Measurements from ENCODE around the gene ITGAV.

ITGAV gene

DNA sequence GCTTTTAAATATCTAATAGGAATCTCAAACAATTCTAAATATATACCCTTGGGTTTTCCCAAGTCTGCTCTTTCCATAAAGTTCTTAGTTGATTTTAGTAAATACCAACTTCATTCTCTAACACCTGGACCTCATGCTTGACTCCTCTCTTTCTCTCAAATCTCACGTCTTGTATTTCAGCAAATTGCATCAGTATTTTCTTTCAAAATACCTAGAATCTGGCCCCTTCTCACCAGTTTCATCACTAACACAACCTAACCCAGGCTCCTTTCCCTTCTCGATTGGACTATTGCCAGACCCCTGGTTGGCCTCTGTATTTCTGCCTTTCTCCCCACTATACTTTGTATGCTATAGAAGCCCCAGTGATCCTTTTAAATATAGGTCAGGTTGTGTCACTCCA lies 81.0 kb downstream of the ITGAV start:
- DNase-seq (ENCODE audit: low spot score) = no peak

DNA sequence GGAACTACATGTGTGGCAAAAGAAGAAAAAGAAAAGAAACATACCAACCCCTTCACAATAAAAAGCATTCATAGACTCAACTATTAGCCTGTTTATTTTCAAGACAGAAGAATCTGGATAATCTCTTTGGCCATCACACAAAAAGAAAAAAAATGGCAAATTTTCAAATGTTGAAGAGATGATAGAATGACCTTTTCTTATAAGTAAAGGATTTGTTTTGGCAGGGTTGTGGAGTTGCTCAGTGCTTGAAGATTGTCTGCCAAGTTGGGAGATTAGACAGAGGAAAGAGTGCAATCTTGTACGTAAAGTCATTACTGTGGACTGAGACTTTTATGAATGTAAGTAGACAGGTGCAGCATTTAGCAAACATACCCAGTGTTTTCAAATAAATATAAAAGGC lies 85.5 kb downstream of the ITGAV start:
- DNase-seq (ENCODE audit: low spot score) = no peak

DNA sequence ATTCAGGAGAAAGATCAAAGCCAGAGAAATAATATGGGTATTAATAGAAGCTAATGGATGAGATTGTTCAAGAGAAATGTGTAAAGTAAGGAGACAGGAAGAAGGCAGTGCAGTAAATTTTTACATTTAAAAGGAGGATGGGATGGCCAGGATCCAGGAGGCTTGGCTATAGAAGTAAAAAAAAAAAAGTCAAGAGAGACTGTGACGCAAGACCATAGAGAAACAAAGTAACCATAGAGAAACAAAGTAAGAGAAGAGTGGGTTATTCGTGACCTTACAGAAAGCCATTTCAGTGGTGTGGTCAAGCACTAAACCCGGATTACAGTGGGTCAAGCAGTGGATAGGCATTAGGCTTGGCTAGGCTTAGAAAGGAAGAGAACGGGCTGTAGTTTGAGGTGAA lies 93.5 kb downstream of the ITGAV start:
- DNase-seq (ENCODE audit: low spot score) = no peak

DNA sequence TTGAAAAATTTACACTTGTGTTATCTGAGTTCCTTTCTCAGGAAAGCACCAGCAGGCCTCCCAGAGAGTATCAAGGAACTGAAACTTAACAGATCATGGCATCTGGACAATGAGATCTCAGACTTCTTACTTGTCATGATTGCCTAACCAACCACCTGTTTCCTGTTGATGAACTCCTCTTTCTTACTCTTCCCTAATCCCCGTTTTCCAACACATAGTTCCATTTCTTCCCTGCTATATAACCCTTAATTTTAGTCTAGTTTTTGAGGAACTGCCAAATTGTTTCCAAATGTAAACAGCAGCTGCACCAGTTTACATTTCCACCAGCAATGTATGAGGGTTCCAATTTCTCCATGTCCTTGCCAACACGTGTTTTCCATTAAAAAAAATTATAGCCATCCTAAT lies 98.0 kb downstream of the ITGAV start:
- peak; percentile 32 for DNase-seq (ENCODE audit: low spot score)

DNA sequence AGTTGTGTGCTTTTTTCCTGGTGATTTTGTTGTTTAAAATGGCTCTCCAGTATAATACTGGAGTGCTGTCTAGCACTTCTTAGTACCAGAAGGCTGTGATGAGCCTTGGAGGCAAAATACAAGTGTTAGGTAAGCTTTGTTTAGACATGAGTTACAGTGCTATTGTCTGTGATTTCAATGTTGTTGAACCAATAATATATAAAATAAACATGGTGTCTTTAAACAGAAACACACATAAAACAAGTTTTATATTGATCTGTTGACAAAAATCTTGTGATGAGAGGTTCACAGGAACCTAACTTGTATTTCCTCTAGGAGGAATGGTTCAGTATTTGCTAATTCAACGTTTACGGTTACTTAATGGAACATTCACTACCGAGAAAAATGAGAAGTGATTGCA lies 99.0 kb downstream of the ITGAV start:
- DNase-seq (ENCODE audit: low spot score) = no peak

DNA sequence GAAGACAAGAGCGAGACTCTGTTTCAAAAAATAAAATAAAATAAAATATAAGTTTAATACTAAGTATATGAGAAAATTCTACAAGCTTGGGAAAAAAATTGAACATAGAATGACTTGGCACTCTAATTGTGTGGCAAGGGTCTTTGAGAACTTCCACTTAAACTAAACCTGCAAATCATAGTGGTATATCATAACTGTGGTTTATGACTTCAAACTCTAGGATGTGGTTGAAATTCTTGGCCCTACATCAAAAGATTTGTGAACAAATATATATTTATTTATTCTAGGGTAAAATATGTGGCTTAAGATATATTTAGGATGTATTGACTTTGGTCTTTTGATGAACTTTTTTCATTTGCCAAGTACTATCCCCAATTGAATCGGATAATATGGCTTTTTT lies 100.9 kb downstream of the ITGAV start:
- no peak for DNase-seq (ENCODE audit: low spot score)

DNA sequence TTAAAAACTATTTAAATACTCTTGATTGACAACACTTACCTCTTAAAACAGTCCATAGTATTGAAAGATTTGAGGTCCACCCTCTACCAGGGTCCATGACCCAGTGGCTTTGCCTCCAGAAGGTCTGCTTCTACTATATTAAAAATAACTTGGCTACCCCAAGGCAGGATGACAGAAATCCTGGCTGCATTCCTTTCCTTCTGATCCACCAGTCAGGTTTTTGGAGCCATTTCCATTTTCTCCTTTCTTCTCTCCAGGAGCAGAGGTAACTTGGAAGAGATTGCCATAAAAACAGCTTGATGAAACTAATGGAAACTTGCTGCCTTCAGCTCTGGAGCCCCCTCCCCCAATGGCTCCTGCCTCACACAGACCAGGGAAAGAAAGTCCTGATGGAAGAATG lies 101.4 kb downstream of the ITGAV start:
- no peak for DNase-seq (ENCODE audit: low spot score)

DNA sequence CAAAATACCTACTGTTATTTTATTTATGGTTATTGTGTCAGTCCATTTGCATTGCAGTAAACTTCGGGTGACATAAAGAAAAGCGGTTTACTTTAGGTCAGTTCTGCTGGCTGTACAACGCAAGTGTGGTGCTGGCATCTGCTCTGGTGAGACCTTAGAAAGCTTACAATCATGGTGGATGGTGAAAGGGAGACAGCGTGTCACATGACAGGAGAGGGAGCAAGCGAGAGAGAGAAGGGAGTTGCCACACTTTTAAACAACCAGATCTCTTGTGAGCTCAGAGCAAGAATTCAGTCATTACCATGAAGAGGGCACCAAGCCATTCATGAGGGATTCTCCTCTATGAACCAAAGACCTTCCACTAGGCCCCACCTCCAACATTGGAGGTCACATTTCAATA lies 102.0 kb downstream of the ITGAV start:
- DNase-seq (ENCODE audit: low spot score) = no peak

DNA sequence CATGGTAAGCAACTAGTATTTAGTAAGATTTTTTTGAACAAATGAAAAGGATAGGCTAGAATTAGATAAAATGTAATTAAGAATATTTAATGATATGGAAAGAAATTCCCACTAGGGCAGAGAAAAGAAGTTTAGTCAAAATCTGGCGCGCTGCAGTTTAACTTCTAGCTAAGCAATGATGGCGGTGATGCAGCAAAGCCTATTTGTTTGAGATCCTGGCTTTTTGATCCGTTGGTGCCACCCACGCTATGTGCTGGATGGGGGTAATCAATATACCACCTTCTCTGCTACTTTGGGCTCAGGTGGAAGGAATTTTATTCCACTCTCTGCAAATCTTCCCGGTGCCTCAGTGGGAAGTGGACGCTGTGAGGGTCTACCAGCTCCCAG lies 103.6 kb downstream of the ITGAV start:
- DNase-seq (ENCODE audit: low spot score) = no peak

DNA sequence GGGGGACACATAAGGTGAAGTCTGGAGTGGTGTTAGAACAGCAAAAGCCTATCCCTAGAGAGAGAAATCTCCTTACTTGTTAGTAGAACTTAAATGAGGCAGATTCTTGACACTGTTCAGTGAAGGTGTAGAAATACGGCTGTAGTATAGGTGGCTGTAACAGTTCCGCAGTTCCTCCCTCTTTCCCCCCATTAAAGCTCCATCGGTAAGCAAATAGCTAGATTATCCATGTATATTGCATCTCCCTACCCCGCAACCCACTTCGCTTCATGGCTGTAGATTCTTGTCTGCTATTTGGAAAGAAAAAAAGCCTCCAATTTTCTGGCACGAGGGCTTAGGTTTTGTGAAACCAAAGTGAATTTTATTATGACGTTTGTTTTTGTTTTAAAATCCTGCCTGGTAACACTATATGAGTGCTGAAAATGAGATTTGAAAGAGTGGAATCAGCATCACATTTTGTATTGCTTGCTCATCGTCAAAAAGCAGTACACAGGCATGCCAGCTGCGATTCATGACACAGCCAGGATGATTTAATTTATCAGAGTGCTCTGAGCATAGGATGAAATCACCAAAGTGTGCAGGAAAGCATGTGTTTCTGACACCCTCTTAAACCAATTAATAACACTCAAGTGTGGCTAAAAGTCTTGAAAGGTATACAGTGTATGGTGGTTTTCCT lies 105.4 kb downstream of the ITGAV start:
- no peak for DNase-seq (ENCODE audit: low spot score)

DNA sequence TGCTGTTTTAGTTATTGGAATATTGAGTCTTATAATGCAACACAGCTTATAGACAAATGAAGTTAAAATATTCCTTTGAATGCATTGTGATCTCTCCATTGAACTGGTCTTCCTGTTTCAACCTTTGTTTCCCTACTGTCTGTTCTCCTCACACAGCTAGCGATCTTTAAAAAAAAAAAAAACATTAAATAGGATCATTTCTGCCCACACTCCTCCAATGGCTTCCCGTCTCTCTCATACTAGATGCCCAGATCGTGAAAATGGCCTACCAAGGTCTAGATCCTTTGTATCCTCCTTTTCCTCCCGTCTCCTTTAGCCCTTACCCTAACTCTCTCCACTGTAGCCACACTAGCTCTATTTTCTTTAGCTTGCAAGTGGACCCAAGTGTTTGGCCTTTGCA lies 106.4 kb downstream of the ITGAV start:
- DNase-seq (ENCODE audit: low spot score) = no peak

DNA sequence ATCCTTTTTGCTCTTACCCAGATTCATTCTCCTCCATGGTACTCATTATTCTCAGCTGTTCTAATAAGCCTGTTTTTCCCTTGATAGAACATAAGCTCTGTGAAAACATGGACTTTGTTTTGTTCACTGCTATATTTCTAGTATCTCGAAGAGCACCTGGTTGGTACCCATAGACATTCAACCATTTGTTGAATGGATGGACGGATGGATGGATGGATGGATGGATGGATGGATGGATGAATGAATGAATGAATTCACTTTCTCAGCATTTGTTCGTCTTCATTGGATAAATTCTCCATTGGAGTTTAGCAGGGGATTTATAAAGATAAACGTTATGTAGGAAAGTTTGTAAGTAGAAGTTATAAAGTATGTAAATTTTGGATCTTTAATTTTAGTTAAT lies 106.9 kb downstream of the ITGAV start:
- no peak for DNase-seq (ENCODE audit: low spot score)

DNA sequence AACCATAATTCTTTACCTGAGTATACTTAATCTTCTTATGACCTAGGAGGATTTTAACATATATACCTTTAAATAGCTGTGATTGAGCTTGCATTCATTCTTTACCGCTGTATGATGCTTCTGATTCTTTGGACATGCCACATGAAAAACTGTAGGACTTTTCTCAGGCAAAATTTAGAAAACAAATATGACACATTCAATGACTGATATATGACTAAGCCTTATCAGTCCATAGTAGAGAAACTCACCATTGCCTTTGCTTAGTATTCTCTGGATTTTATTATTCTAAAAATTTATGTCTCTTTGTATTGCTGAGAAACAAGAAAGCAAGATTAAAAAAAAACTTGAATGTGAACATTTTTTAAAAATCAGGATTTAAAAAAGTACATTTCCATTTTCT lies 107.7 kb downstream of the ITGAV start:
- no peak for DNase-seq (ENCODE audit: low spot score)

DNA sequence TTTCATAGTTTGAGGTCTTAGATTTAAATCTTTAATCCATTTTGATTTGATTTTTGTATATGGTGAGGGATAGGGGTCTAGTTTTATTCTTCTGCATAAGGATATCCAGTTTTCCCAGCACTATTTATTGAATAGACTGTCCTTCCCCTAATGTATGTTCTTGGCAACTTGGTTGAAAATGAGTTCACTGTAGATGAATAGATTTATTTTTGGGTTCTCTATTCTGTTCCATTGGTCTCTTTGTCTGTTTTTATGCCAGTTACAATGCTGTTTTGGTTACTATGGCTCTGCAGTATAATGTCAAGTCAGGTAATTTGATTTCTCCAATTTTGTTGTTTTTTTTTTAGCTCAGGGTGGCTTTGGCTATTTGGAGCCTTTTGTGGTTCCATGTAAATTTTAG lies 109.9 kb downstream of the ITGAV start:
- DNase-seq (ENCODE audit: low spot score) = no peak

DNA sequence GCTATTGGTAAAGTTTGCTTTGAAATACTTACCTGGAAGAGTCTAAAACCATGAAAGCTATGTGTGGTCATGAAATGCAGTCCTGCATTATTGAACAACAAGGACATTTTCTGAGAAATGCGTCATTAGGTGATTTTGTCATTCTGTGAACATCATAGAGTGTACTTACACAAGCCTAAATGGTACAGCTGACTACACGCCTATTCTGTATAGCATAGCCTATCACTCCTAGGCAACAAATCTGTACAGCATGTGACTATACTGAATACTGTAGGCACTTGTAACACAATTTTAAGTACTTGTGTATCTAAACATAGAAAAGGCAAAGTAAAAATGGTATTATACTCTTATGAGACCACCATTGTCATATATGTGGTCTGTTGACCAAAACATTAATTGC lies 112.2 kb downstream of the ITGAV start:
- DNase-seq (ENCODE audit: low spot score) = no peak

DNA sequence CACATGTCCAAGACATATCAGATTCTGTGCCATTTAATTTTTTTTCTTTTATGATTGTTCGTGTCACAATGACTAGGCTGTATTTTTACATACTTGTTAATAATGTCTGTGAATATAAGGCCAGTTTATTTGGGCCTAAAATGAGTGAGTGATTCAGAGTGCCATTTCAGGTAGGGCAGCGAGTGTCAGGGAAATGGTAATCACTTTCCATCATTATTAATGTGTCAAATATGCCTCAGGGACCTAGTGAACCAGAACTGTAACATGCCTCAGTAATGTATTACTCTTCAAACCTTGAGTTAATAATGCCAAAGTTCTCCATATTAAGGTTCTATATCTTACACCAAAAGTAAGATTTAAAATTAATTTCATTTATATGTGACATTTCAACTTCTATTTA lies 112.6 kb downstream of the ITGAV start:
- DNase-seq (ENCODE audit: low spot score) = no peak

DNA sequence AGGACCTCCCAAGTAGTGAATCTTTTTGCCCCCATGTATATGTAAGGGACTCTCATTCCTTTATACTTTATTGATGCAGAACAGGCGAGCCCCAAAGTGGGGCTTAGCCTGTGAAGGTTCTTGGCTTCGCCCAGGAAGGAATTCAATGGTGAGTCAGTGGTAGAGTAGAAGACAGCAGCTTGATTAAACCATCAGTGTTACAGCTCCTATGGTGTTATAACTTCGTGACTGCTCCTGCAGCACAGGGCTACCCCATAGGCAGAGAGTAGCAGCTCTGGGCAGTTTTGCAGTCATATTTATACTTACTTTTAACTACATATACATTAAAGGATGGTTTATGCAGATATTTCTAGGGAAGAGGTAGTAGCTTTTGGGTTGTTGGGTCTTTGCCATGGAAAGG lies 115.0 kb downstream of the ITGAV start:
- DNase-seq (ENCODE audit: low spot score) = no peak

DNA sequence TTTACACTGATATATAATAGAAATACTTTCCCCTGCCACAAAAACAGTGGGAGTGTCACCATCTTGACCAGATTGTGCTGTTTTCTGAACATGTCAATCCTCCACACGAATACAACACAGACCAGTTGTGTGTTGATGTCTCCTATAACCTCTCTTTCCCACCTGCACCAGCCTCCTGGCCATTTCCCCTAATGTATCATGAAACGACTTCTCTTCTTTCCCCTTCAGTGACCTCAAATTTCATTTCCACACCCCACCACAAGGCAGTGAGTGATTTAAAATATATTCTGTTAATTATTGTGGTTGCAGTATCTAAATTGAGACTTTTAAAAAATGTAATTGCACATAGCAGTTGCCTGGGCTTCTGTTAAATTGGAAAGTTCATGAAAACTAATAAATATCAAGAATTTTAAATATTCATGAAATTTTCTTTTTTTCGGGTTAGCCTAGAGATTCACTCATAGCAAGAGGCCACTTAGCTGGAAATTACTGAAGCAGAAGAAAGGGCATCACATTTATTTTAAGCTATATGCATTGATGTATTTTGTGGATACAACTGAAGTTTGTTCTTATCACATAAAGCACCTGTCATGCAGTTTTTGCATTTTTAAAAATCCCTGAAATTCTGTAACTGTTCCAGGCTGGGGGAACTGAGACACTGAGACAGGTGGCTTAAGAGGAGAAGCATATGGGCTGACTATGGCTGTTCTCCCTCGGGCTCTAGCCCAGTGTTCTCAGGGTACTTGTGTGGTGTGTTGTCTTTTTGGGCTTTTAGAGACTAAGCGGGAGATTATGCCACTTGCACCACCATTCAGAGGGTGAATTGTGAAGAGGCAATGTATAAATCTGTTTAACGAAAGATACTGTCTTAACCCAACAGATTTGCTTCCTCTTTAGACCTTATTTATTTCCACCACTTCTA lies 119.9 kb downstream of the ITGAV start:
- DNase-seq (ENCODE audit: low spot score) = peak; percentile 17

DNA sequence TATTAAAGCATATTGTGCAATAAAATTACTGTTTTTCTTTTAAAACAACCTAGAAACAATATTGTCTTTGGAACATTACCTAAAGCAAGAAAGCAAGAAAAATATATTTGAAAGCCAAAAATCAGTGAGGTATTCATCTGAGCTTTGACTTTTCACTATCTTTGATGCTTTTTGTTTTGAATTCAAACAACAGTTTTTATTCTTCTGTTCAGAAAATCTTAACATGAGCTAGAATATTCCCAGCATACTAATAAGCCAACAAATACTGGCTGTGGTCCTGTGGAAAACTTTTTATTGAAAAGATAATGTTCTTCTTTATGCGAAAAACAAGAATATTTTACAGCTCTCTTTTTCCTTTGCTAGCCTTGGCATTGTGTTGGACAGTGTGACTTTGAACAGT lies 123.8 kb downstream of the ITGAV start:
- no peak for DNase-seq (ENCODE audit: low spot score)

DNA sequence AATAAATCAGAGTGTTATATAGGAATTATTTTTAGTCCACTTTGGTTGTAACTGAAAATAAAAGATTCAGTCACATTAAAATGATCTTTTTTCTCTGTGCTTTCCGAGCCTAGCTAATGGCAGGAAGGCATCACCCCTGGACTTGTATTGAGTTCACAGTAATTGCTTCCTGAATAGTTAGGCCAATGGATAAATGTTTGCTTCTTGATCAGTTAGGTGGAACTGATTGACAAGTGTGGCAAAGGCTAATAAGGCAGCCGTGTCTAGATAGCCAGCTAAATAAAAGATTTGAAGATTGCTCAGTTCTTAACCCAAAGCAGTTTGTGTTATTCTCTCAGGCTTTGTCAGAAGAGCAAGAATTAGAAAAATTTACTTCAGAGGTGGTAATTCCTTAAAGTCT lies 124.8 kb downstream of the ITGAV start:
- DNase-seq (ENCODE audit: low spot score) = no peak

DNA sequence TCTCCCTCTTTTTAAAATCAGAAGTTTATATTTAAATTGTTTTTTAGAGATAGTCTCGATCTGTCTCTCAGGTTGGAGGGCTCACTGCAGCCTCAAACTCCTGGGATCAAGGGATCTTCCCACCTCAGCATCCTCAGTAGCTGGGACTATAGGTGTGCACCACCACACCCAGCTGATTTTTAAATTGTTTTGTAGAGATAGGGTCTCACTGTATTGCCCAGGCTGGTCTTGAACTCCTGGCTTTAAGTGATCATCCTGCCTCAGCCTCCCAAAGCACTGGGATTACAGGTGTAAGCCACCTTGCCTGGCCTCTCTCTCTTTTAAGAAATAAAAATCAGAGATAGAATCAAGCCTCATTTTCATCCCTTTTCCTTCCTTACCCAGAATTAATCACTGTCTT lies 126.1 kb downstream of the ITGAV start:
- DNase-seq (ENCODE audit: low spot score) = no peak

DNA sequence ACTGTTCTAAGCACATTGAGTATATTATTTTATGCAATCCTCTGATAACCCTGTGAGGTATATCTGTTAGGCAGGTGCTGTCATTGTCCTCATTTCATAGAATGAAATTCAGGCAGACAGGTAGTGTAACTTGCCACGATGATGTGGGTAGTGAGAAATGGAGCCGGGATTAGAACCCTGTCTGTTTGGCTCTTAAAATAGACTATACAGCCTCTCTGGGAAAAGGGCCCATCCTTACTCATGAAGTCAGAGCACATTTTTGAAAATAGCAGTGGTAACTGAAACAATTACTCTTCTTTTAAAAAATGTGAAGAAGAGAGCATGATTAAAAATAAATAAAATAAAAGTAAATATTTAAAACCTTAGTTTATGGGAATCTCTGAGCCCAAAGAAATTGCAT lies 127.0 kb downstream of the ITGAV start:
- no peak for DNase-seq (ENCODE audit: low spot score)

DNA sequence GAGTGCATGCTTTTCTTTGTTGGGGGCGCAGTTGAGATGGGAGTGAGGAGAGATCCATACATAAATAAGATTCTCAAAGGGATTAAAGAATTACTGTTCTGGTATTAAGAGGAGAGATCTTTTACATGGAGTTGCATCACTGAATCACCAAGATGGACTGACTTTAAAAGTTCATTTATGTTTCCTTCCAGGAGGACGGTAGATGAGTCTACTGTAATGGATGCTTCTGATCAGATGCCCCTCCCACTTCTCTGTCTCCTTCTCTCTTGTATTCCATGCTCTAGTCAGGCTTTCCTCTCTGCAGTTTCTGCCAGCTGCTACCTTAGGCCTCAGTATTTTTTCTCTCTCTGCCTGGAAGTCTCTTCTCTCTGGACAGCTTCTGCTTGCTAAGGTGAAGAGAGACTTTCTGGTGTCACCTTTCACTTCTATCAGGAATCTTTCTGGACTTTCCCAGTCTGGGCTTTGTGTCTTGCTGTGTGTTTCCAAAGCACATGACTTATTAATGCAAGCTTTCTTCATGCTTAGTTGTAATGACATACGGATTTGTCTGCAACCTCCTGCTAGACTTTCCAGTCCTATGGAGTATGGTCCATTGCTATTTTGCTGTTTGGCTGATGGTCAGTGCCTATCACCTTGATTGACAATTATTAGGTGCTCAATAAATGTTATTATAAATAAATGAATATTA lies 127.6 kb downstream of the ITGAV start:
- no peak for DNase-seq (ENCODE audit: low spot score)
